Activated CD8-positive, alpha-beta memory T cell treated with anti-CD3 and anti-CD28 coated beads for 1 hour (primary cell): ENCODE data around the gene FBP1.
"Not testable (repeated sequence)": the region's sequence is repeated elsewhere in the genome, so short reads cannot be mapped to it uniquely, and the experiment has no call there.

Experiments
- DNase-seq, 2 donors: peaks; one replicate each; pipeline ENCODE4 v3.0.0-alpha.2; 2020; ENCODE audit warnings: low read depth in 1 of 2; ENCODE audit errors: extremely low read depth in 1 of 2

The FBP1 gene

GRCh38 chr9:94584555-94584954 lies 54.8 kb downstream of the FBP1 start:
- no peak for DNase-seq

DNA sequence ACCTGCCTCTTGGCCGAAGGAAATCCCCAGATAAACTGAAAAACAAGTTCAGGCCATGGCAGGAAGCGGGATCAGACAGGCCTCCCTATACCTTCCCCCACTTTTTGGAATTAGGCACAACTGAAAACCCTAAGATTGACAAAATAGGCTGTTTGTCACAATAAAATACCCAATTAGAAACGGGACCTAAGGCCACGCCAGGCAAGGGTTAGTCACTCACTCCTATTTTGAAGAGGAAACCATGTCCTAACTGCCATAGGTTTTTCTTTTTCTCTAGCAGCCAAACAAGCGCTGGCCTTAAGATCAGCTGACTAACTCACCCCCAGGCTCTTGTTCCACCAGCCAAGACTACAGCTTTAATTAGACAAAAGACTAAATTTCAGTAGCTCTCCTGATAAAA lies 57.6 kb downstream of the FBP1 start:
- DNase-seq, result no peak

GRCh38 chr9:94577571-94577970 lies 61.7 kb downstream of the FBP1 start:
- no peak for DNase-seq

DNA sequence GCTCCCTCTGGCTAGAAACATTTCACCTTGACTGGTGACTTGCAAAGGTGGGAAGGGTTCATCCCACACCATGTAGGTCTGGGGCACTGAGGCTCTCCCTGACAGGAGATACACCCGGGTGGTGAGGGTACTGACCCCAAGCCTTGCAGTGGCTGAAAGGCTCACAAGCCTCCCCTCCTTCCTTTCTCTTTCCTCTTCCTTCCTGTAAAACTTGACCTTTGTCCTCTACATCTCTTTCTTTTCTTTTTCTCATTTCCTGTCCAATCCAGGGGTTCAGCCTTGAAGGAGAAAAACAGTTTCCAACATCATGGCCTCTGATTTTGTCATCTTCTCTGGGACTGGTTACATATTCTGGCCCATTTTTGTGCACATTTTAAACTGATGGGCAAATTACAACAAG lies 62.3 kb downstream of the FBP1 start:
- DNase-seq, result no peak

DNA sequence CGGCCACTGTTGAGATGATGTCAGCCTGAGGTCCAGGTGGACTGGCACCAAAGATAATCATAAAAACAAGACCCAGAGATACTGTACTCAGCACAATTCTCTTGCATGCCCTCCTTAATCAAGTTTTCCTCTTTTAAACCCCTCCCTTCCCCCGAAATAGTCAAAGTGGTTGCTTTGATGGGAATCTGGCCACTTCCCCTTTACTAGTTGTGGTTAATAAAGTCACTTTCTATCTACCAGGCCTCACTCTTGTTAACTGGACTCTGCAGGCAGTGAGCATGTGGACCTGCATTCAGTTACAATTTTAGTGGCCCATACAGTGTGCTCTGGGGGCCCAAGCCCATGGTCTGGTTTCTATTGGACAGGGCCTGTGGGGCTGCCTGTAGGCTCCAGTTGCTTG lies 63.2 kb downstream of the FBP1 start:
- no peak for DNase-seq

DNA sequence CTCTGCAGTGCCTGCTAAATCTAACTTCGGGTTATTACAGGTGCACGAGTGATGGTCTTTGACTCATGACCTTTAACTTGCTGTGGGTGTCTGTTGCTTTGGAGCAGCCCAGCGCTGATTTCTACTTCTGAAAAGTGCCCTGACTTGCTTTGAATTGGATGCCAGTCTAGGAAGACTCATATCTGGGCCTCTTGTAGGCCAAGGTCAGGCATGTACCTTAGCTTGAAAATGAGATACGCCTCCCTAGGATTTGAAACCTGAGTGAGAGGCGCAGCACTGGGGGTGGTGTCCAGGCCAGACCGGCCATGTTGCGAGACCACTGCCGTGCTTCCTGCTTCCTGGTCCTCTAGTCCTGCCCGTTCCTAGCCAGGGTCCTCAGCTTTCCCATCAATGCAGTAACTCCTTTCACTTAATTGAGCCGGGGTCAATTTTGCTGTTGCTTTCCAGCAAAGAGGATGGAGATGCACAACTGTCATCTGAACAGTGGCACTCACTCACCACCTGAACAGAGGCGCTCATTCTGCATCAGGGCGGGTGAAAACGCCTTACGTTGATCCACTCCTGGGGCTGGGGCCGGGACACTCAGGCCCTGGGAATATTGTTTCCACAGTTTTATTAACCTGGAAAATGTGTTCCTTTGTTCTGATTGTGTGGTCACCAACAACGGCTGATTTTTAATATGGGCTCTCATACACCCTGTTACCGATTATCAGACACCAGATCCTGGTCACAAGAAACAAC lies 70.2 kb downstream of the FBP1 start:
- no peak for DNase-seq

- no peak for DNase-seq
These were observed 70.9 kb downstream of the FBP1 start for GRCh38 chr9:94568250-94568889.

- DNase-seq, result no peak
These were observed 72.0 kb downstream of the FBP1 start for GRCh38 chr9:94567271-94567670.

- no peak for DNase-seq
These were observed 72.8 kb downstream of the FBP1 start for GRCh38 chr9:94566550-94566949.

DNA sequence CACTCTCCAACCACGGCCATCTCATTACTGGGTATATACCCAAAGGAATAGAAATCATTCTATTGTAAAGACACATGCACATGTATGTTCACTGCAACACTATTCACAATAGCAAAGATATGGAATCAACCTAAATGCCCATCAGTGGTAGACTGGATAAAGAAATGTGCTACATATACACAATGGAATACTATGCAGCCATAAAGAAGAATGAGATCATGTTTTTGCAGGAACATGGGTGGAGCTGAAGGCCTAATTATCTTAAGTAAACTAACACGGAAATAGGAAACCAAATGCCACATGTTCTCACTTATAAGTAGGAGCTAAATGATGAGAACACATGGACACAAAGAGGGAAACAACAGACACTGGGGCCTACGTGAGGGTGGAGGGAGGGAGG lies 75.0 kb downstream of the FBP1 start:
- DNase-seq, result not testable (repeated sequence)

GRCh38 chr9:94563548-94563947 lies 75.8 kb downstream of the FBP1 start:
- no peak for DNase-seq

- no peak for DNase-seq
These were observed 79.1 kb downstream of the FBP1 start for GRCh38 chr9:94560237-94560636.

DNA sequence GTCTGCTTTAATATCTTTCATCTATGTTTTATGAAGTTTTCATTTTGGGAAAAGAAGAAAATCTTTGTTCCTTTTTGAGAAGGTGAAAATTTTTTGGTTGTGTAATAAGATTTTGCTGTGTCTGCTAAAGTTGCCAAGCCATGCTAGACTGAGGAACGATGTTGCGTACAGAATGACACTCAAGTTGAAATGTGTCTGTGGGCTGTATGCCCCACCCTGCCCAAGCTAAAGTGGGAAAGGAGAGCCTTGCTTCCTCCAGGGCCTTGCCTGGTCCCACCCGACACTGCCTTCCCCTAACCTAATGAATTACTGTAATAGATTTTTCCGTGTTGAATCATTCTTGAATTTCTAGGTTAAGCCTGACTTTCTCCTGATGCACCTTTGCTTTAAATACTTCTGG lies 81.9 kb downstream of the FBP1 start:
- DNase-seq, result no peak

DNA sequence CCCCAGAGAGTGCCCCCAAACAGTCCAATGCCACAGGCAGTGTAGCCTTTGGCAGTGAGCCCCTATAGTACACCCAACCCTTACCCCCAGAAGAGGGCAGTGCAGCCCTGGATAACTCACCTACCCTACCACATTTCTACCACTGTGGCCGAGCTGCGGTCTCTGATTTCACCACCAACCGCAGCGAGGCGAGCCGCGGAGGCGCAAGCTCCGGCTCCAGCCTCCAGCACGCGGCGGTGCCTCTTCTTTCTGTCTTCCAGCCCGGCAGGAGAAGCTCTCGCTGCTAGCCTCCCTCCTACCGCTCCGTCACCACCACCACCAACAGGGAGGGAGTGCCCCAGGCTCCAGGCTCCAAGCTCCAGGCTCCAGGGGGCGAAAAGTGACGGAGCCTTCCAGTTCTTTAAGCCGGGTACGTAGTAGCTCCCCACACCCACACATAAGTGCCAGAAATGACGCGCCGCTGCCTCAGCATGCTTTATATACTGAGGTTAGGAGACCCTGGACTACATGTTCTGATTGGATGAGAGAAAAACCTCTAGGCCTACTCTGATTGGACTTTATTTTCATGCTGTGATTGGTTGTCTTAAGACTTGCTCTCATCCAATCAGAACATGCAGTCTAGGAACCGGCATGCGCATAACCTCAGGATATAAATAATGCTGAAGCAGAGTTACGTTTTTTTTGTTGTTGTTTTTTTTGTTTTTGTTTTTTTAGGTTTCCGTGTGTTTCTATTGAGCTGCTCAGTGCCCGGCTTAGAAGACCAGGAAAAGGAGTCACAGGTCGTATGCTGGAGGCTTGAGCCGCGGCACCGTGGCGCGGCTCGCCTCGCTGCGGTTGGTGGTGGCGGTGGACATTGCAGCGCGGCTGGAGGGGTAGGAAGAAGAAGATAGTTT lies 84.6 kb downstream of the FBP1 start, which contains the start of gene PCAT7:
TSS of gene PCAT7 (plus strand) at position 645 of the 893 bp plus-strand sequence.
- DNase-seq, result no peak

DNA sequence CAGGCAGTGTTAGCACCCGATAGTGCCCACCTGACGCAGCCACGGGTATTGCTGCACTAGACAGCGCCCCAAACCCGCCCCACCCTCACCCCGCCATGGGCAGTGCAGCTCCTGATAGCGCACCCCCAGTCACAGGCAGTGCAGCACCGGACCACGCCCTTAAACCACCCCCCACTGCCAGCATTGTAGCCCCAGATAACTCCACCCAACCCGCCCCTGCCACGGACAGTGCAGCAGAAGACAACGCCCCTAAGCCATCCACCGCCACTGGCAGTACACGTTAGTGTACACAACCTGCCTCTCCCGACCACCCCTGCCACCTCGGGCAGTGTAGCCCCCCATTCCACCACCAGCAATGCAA lies 85.3 kb downstream of the FBP1 start:
- DNase-seq, result no peak
